ENCODE data around the gene MMS19.

- TF ChIP-seq, protein P1, sequence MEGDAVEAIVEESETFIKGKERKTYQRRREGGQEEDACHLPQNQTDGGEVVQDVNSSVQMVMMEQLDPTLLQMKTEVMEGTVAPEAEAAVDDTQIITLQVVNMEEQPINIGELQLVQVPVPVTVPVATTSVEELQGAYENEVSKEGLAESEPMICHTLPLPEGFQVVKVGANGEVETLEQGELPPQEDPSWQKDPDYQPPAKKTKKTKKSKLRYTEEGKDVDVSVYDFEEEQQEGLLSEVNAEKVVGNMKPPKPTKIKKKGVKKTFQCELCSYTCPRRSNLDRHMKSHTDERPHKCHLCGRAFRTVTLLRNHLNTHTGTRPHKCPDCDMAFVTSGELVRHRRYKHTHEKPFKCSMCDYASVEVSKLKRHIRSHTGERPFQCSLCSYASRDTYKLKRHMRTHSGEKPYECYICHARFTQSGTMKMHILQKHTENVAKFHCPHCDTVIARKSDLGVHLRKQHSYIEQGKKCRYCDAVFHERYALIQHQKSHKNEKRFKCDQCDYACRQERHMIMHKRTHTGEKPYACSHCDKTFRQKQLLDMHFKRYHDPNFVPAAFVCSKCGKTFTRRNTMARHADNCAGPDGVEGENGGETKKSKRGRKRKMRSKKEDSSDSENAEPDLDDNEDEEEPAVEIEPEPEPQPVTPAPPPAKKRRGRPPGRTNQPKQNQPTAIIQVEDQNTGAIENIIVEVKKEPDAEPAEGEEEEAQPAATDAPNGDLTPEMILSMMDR (IDR thresholded peaks at IDR 0.05): no peak
- TF ChIP-seq POLR2A (IDR thresholded peaks at IDR 0.05): no peak
Observed at GRCh38 chr10:97505152-97505551, 6.9 kb upstream of the MMS19 start.
